NCI-H69 (cell line): Measurements from ENCODE around the gene KRT79.

Experiments used
- DNase-seq: peaks from one replicate; lab custom pipeline; 2025; lab: John Stamatoyannopoulos, UW

The KRT79 gene

DNA sequence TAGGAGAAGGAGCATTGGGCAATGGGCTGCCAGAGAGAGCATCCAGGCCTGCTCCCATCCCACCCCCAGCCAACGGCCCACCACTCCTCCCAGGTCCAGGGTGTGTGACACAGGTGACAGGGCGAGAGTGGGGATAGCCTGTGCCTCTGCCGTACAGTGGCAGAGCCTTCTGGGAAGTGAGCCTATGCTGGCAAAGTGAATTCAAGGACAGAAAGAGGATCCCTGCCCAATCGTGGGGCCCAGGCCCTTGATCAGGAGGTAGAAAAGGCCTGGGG is 553 bp upstream of the KRT79 start:
- no peak for DNase-seq

DNA sequence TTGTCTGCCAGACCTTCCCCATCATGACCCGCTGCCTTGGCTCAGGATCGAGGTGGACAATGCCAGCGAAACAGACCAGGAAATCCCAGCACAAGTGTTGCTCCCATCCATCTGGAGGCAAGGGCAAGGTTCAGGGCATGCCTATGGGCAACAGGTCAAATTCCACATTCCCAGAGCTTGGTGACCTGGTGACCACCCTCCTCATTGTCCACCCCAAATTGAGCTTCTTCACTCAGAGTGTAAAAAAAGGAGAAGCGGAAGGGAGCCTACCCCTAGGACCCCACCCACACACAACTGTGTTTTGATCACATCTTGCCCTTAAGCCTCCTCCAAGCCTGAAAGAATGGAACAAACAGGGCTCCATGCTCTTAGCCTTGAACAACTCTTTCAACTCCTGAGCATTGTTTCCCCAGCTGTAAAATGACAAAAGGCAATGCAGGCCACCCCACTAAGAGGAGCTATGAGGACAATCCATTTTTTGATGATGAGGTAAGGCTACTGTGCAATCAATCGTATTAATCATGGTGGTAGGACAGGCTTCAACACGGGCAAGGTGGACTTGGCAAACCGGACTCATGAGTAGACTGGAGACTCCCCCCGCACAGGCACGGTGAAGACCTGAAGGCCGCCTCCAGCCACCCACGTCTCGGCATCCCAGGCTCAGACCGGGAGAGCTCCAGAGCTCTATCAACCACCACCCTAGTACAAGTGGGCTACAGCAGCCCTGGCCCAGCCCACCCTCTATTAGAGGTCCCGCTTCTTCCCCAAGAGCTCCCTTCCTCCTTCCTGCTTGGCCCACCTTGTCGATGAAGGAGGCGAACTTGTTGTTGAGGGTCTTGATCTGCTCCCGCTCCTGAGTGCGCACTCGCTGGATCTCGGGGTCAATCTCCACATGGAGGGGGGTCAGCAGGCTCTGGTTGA is 866 bp downstream of the KRT79 start:
- no peak for DNase-seq

DNA sequence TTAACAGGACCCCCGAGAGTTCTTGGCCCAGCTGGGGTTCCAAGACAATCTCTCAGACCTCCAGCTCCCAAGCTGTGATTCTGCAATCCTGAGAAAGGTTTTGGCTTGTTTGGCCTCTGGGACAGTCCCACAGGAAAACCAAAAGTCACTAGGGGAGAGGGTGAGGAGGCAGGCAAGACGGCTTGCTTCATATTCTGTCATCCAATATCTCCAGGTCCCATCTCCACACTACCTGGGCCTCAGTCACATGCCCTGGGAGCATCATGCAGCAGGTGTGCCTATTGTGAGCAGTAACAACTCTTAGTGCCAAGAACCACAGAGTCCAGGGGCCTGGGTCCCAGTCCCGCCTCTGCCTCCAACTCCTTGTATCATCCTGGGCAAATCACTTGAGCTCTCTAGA is 1.7 kb downstream of the KRT79 start:
- no peak for DNase-seq

DNA sequence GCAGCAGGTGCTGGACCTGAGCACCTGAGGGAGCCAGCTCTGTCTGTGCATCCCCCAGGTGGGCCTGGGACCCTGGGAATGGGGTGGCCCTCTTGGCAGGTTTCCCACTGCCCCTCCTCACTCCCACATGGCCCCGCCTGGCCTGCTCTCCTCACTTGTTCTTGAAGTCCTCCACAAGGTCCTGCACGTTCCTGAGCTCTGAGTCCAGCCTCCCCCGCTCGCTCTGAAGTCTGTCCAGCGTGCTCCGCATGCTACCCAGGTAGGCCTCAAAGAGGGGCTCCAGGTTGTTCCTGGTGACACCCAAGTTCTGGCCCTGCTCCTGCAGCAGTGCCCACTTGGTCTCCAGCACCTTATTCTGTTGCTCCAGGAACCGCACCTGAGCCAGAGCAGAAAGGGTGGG is 2.9 kb downstream of the KRT79 start:
- no peak for DNase-seq

DNA sequence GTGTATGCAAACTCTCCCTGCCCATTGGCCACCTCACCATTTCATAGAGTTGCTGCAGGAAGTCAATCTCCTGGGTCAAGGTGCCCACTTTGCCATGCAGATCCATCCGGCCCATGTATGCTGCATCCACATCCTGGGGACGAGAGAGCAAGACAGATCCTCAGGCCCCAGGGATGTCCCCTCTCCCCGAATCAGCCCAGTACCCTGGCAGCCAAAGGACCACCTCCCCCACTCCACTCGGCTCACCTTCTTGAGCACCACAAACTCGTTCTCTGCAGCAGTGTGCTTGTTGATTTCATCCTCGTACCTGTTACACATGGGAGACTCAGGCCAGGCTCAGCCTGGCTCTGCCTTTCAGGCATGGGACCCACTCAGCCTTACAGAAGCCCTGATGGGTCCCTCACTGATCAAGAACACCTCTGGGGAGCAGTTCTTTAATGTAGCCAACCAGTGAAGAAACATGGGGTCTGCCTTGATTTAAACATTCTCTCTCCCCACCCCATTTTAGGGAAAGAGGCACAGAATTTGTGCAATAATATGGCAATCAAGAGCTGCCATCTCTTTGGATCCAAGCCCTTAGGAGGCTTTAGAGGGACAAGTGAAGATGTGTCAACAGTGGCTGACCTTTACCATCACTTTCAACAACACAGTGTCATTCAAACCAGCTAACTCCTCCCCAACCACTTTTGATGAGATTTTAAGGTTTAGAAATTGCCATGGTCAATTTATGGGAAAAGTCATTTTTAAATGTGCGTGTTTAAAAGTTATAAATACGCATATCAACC is 3.9 kb downstream of the KRT79 start:
- DNase-seq, result no peak

DNA sequence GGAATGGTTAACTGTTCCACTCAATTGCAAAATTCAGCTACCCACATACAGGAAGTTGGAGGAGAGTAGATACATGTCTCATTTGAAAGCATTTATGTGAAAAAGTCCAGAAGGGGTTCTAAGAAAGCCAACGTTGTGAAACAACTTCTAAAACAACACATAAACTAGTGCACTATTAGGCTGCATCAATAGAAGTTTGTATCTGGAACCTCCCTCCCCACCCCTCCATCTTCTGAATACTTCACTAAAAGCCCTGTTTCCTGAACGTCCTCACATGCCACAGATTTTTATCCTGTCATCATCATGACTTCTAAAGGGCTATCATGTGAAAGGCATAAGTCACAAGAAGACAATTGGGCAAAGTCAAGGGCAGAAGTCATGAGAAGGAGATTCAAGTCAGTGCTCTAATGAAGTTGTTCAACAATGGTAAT is 5.5 kb downstream of the KRT79 start:
- DNase-seq, result no peak

DNA sequence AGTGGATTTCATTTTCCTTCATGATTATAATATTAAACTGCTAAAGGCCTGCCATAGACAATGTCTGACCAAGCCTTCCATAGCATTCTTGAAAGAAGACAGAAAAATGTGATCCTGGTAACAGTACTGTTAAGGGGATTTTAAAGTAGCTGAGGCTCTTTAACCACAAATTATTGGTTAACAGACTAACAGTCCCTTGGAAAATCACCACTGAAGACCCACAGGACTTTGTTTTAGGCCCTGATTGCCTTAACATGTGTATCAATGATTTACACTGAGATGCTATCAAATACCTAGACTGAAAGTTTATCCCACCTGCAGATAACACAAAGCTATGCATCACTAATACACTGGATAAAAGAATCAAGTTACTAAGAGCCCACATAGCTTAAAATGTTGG is 6.0 kb downstream of the KRT79 start:
- no peak for DNase-seq

DNA sequence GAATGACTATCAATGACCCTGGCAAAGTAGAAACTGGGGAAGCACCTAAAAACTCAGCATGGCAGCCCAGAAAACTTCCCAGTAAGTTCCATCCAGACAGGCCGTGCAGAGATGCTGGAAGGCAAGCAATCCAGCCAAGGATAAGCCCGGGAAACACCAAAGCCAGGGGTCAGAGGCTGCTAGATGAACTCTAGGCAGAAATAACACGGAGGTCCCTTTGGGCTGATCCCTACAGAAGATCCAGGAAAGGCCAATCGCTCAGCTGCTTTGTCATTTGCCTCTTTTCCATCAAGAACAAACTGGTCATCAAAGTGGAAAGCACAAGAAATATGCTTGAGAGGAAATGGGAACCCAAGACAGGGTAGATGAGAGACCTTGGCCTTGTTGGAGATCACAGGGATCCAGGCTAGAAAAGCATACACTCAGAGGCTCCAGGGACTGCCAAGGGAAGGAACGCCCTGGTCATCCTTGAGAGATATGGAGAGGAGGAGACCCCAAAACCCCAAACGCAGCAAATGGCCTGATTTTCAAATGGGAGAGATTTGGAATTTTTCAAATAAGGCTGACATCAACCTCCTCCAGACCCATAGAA is 6.5 kb downstream of the KRT79 start:
- DNase-seq, result no peak

DNA sequence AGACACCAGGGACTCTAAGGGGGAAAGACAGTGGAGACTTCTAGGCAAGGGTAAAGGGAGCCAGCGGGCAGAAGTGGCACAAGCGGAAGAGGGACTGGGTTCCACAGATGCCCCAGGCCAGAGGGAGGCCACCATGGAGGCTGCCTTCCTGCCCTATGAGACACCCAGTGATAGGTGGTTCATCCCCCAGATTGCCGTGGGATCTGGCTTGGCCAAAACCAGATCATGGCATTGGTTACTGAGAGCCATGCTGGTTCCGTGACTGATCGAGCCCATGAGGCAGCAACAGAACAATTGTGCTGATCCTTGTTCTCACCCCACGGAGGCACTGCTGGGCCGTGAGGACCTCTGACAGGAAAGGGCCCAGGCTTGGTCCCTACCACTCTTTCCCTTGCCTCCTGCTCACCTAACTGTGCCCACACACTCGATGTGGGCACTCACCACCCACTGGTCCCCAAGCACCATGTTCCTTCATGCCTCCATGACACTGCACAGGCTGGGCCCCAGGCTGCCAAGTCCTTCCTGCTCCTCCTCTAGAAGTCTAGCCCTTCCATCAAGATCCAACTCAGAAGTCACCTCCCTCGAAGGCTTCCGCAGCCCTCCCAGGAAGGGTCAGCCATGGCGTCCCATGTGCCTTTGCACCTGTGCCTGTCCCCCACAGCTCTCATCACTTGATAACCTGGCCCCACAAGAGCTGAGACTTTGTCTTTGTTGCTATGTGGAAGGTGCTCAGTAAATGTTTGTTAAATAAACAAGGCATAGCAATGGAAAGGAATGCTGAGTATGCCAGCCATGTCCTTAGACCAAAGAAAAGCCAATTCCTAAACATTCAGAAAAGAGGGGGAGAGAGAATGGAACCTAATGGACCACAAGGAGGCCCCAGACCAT is 7.3 kb downstream of the KRT79 start:
- no peak for DNase-seq

DNA sequence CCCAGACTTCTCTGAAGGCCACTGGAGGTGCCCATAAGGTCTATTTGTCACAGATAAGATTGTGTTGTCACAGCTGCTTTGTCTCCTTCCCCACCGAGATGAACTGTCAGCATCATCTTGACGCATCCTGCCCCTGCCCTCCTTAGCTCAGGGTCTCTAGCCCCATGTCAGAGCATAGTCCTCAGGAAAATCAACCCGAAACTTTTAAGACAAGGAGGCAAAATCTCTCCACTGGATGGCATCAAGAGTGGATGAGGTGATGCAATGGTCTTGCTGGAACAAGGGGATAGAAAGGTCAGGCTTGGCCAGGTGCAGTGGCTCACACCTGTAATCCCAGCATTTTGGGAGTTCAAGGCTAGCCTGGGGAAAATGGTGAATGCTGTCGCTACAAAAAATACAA is 8.2 kb downstream of the KRT79 start:
- no peak for DNase-seq

DNA sequence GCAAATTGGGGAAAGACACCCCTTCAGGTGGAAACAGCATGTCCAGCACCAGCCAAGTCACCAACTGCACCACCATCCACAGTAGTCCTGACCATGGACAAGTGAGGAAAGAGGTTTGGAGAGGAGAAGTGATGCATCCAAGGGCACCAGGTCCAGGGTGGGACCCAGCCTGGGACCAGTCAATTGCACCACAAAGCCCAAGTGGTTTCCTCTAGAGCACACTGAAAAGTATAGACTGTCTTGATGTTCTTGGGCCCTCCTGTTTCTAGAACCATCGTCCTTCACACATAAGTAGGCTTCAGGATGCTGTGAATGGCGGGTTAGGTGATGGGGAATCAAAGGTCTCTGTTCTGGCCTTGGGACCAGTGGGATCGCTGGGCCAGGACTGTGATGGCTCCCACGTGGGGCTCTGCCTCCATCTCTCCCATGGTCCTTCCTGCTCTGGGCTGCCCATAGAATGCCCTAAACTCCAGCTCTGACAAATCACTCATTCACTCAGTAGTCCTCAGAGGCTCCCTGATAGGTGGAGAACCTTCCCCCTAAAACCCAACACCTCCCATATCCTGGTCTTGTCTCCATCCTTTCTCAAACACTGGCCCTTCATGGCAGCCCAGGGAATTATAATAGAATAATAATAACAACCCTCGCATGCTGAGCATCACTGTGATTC is 9.2 kb downstream of the KRT79 start:
- DNase-seq, result no peak

DNA sequence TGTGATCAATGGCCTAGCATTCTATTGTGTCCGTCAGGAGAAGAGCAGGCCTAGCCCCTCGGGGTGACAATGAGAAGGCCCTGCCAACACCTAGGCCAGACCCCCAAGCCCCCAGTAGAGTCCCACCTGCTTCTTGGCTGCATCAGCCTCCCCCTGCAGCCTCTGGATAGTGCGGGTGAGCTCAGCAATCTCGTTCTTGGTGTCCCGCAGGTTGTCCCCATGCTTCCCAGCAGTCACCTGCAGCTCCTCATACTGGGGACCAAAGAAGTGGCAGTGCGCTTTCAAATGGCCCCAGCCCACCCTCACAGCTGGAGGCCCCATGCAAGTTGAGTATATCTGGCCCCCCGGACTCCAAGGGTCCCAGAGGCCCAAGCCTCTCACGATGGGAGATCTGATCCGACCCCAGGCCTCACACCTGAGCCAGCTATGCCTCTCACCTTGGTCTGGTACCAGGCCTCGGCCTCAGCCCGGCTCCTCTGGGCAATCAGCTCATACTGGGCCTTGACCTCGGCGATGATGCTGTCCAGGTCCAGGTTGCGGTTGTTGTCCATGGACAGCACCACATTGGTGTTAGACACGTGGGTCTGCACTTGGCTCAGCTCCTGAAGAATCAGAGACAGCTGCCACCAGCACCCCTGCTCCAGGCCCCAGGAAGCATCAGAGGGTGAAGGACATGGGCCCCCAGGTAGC is 10.2 kb downstream of the KRT79 start:
- no peak for DNase-seq

DNA sequence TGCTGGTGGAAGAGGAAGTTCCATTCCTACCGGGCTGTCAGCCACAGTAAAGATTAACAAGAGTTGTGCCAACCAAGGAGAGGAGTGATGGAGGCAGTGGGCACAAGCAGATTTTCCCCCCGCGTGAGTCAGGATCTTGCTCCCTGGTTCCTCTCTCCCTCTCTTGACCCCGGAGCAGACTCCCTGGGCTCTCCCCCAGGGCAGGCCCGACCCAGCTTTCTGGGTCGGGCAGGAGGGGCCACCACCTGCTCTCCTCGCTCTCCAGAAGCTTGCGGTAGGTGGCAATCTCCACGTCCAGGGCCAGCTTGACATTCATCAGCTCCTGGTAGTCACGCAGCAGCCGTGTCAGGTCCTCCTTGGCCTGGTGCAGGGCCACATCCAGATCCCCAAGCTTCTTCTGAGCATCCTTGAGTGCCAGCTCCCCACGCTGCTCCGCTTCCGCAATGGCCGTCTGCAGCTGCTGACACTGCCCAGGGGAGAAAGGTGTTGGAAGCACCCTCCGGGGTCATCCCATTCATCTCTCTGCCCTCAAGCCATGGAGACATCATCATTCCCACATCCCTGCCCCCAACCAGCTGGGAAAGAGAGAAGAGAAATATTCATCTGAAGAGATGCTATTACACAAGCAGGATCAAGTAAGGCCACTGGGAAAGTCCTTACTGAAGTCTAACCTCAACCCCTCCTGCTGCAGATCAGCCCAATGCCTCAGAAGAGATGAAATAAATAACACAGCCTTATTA is 11.2 kb downstream of the KRT79 start:
- DNase-seq, result no peak

DNA sequence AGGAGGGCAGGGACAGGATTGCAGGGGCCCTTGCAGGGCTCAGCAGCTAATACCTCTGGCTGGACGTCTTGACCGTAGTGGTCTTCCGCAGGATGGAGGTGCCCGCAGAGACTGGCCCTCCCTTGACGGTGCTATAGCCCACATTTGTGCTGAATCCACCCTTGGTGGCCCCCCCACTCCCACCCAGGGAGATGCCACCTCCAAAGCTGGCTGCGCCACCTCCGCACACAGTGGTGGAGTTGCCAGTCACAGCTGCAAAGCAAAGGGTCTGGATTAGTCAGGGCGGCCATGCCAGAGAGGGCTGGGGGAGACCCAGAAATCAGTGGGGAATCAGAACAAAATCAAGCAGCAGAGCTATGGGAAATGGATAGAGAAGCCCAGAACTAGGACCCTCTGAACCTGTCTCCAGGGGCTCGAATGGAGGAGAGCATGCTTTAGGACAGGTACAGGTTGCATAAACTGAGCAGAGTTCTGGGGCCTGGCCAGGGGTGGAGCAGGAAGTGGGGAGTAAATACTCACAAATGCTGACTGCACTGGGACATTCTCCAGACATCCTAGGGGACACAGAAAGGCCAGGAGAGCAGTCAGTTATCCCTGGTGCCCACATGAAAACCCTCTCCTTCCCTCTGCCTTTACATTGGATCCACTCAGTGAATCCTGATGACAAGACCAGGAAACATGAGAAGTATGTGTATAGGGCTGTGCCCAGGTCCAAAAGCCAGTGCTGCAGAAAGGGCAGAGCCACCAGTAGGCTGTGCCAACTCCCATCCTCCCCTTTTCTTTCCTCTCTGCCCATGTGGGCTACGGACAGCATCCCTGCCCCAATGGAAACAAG is 12.1 kb downstream of the KRT79 start:
- DNase-seq, result no peak

DNA sequence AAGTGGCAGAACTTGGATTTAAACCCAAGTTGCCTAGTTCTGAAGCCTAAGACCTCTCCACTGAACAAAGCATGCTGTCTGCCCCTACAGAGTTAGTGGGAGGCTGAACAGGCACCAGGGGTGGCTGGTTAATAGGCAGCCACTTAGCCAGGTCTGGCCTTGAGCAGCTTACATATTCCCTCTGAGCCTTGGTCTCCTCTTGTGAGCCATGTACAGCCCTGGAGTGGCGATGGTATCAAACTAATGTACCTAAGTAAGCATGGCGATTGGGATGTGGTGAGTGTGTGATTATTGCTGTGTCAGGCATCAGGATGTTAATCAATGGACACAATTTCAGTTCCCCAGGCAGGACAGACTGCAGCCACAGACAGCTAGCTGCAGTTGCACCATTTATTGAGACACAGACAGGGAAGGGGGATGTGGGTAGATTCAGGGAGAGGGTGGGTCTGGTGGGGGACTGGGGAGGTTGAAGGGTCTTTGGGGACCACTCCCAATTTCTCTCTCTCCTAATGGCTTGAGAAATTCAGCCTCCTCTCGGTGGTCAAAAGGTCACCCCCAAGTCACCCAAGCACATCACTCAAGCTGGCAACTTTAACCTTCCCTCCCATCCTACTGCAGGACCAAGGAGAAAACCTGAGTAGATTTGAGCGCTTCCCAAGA is 12.9 kb downstream of the KRT79 start:
- DNase-seq, result no peak

DNA sequence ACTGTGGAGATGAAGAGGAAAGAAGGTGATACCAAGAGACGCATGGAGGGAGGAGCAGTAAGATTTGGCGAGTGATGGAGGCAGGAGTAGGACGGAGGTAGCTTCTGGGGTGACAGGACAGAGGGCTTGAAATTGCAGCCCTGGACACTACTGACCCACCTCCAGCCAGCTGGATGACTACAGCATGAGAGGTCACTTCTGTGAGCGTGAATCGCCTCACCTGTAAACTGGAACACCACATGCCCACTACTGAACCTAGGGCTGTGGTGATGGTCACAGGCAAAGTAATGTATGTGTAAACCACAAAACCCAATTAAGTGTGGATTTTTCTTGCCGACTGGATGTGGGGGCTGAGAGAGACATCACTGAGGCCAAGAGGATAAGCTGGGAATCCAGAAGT is 13.6 kb downstream of the KRT79 start:
- no peak for DNase-seq

DNA sequence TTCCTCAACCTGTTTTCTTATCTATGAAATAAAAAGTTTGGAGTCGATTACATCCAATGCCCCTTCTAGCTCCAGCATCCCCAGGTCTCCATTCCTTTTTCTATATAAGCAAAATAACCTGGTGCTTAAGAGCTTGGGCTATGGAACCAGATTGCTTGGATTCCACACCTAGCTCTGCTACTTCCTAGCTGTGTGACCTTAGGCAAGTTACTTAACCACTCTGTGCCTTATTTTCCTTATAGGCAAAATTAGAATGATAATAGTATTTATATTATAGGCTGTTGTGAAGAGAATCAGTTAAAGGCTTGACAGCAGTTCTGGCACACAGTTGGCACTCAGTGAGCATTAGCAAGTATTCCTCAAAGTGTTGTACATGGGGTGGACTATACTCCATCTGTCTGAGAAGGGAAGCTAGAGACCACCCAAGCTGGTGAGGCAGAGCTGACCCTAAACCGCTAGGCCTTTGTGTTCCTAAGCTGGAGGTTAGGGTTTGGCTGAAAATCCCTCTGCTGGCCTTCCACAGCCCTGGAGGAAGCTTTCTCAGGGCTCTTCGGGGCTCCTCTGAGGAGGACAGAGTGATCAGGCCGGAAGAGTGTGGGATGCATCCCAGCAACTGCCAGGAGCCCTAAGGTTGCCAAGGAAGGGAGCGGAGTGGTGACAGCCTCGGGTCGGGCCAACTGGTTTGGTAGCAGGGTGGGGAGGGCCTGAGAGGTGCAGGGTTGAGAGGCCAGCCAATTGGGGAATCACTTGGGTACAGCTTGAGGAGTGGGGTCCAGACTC is 14.2 kb downstream of the KRT79 start:
- no peak for DNase-seq

DNA sequence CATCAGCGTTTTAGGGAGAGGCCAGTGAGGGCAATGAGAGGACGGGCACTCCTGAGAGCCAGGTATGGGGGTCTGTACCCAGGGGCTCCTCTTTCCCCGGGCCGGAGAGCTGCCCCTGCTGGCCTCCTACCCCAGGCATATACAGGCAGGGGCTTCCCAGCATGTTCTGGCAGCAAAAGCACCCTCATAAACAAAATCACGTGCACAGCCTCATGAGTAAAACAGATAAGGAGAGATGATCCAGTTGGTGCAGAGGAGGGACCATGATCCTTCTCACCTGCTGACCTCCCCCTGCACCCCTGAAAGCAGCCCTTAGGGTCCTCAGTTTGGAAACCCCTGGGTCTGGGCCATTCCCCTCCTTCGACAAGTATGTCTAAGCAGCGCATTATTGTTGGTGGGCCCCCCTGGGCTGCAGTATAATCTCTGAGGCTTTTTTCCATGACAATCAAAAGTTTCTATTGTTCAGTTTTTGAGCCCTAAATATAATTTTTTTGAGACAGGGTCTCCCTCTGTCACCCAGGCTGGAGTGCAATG is 15.2 kb downstream of the KRT79 start:
- no peak for DNase-seq
